GM12891 (cell line): ENCODE data around the gene CTCF.

ENCODE experiments used
- PAX5 ChIP-seq: IDR thresholded peaks from 2 replicates; pipeline ENCODE4 v1.6.1; 2011; ENCODE audit warnings: low read length, moderate library complexity, mild to moderate bottlenecking; ENCODE audit not compliant: insufficient read depth, severe bottlenecking
- POLR2A ChIP-seq: IDR thresholded peaks from 2 replicates; pipeline ENCODE4 v1.6.1; 2011; ENCODE audit warnings: low read depth, low read length, control low read depth
- POLR2AphosphoS5 ChIP-seq: IDR thresholded peaks from 2 replicates; pipeline ENCODE4 v1.6.1; 2011; ENCODE audit warnings: low read depth, low read length, control low read depth
- POU2F2 ChIP-seq: IDR thresholded peaks from 2 replicates; pipeline ENCODE4 v1.6.1; 2011; ENCODE audit warnings: low read depth, mild to moderate bottlenecking, control low read depth, low read length, moderate library complexity
- SPI1 ChIP-seq: IDR thresholded peaks from 2 replicates; pipeline ENCODE4 v1.6.1; 2011; ENCODE audit warnings: low read depth, low read length, control low read depth
- TAF1 ChIP-seq: IDR thresholded peaks from 2 replicates; pipeline ENCODE4 v1.6.1; 2011; ENCODE audit warnings: low read depth, low read length, control low read depth

DNA sequence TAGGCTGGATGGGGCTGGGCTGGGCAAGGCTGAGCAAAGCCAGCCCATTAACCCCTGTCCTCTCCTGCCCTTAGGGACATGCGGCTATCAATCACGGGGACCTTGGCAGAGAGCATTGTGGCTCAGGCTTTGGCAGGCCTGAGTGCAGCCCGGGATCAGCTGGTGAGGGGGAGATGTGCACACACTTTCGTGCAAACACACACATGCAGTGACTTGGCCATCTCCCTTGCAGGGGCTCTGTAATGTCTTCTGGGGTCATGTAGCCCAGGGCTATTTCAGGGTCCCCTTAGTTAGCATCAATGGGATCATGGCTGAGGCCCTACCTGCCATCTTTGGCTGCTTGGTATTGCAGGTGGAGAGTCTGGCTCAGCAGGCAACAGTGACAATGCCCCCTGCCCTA lies 89.5 kb downstream of the CTCF start:
- no peak for TF ChIP-seq POLR2AphosphoS5
- no peak for TF ChIP-seq POLR2A
- no peak for TF ChIP-seq TAF1
- no peak for TF ChIP-seq PAX5
- no peak for TF ChIP-seq SPI1
- TF ChIP-seq POU2F2 = no peak
